Umbilical cord (tissue), 2 donors: ENCODE data around the gene HS2ST1. TPM values are rescaled to one million over a fixed set of nuclear protein-coding genes. Genes with fewer than 3 reads are reported as not detected.
"Not testable (repeated sequence)": the region's sequence is repeated elsewhere in the genome, so short reads cannot be mapped to it uniquely, and the experiment has no call there.

Experiments used
- DNase-seq: peaks from one replicate; pipeline ENCODE4 v3.0.0-alpha.2; 2015; ENCODE audit warnings: low spot score
- total RNA-seq: library from RNA; depleted of rRNA; stranded (reverse); fragments of >200 nt; gene quantifications from one replicate; pipeline ENCODE4 v1.2.3, GENCODE V29; 2014; ENCODE audit warnings: low replicate concordance; ENCODE audit not compliant: insufficient read depth

Gene HS2ST1
- total RNA-seq, 1 donor from 2014 or later = 18.8 TPM

DNA sequence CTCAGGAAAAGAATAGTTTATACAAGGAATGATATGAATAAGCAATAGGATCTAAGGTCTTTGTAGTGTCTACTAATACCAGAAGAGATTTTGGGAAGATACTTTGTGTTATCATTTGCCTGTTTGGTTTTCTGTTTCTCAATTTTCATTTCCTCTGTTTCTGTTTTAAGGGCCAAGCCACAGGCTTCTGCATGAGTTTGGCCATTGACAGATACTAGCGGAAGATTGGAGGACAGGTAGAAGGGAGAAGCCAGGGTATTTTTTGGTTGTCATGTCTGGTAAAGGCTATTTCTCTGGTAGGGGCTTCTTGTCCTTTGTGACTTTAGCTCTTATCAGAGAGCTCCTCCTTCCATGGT lies 51.4 kb downstream of the HS2ST1 start:
- no peak for DNase-seq

GRCh38 chr1:86970938-86971337 lies 56.5 kb downstream of the HS2ST1 start:
- no peak for DNase-seq

DNA sequence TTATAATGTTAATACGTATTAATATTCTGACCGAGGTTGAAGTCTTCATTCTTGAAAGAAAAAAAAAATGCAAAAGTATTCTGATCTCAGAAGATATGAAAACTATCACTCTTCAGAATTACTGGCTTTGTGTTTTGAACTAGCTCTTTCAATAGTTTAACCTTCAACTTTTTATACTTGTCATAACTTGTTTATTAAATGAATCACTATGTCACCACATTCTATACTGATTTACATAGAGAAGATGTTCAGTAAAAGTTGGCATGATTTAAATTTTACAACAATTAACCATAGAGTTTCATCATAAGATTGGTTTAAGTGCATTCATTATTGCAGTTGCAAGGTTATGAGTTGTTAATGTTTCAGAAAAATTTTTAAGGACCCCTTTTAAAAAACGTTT lies 57.3 kb downstream of the HS2ST1 start:
- DNase-seq = no peak

GRCh38 chr1:86972262-86972661 lies 57.8 kb downstream of the HS2ST1 start:
- DNase-seq = no peak

GRCh38 chr1:86975993-86976550 lies 61.6 kb downstream of the HS2ST1 start:
- peak; percentile 26 for DNase-seq

DNA sequence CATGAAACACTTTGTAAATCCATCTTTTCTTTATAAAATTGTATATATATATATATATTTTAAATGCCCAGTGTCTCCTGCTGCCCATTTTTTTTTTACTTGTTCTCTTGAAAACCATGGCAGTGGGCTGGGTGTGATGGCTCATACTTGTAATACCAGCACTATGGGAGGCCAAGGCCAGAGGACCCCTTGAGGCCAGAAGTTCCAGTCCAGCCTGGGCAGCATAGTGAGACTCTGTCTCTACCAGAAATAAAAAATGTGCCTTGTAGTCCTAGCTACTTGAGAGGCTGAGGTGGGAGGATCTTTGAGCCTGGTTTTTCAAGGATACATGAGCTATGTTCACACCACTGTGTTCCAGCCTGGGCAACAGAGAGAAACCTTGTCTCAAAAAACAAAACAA lies 62.2 kb downstream of the HS2ST1 start:
- no peak for DNase-seq

- no peak for DNase-seq
These were observed 67.2 kb downstream of the HS2ST1 start for GRCh38 chr1:86981482-86982213.

DNA sequence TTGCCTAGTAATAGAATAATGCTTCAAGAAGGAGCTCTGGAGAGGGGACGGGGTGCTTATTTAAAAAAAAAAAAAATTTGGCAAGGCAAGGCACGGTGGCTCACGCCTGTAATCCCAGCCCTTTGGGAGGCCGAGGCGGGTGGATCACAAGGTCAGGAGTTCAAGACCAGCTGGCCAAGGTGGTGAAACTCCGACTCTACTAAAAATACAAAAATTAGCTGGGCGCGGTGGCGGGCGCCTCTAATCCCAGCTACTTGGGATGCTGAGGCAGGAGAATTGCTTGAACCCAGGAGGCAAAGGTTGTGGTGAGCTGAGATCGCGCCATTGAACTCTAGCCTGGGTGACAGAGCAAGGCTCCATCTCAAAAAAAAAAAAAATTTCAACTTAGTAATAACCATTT lies 69.2 kb downstream of the HS2ST1 start:
- DNase-seq = not testable (repeated sequence)

DNA sequence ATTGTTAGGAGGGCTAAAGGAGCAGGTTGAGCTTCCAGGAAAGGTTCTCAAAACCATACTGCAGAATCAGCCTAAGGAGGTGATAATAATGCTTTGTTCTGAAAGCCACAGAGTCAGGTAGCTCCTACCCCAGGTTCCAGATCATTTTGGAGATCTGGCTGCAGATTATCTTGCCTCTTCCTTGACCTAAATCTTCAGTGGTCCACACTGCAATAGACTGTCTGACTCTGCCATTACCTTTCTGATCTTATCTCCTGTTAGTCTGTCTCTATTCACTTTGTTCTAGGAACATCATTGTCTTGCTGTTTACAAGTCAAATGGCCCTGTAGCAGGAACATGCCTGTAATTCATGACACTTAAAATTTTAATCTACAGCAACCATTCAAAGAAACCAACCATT lies 73.0 kb downstream of the HS2ST1 start:
- no peak for DNase-seq

DNA sequence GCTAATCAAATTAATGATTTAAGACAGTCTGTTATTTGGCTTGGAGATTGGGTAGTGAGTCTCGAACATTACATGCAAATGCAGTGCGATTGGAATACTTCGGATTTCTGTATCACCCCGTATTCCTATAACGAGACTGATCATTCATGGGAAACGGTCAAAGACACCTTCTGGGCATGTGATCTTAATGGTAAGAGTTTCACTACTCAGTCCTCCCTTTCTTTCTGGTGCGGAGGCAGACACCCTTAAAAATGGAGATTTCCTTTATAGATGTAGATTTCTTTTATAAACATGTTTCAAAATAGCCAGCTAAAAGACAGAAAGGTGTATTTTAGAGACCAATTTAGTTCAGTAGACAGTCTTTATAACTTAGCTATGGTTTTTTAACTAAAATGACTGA lies 74.4 kb downstream of the HS2ST1 start:
- no peak for DNase-seq

GRCh38 chr1:86989690-86990089 lies 75.3 kb downstream of the HS2ST1 start:
- DNase-seq = not testable (repeated sequence)

- DNase-seq = no peak
These were observed 76.4 kb downstream of the HS2ST1 start for GRCh38 chr1:86990826-86991225.

- no peak for DNase-seq
These were observed 77.2 kb downstream of the HS2ST1 start for GRCh38 chr1:86991549-86992186.

DNA sequence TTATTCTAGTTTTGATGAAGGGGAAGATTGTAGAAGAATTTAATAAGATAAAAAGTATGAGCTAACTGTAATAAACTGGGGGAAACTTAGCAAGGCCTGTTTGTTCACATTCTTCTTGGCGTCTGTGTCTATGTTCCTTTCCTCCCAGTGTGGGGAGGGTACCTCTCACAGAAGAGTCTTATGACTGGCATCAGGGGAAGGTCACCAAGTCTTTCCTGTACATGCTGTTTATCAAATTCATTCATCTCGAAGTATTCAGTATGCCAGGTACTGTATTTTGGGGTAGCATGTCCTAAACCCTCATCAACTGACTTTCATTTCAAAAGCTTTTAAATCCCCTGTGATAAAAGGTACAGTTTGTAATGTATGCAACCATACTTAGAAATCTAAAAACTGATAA lies 78.4 kb downstream of the HS2ST1 start:
- DNase-seq = peak; percentile 66

DNA sequence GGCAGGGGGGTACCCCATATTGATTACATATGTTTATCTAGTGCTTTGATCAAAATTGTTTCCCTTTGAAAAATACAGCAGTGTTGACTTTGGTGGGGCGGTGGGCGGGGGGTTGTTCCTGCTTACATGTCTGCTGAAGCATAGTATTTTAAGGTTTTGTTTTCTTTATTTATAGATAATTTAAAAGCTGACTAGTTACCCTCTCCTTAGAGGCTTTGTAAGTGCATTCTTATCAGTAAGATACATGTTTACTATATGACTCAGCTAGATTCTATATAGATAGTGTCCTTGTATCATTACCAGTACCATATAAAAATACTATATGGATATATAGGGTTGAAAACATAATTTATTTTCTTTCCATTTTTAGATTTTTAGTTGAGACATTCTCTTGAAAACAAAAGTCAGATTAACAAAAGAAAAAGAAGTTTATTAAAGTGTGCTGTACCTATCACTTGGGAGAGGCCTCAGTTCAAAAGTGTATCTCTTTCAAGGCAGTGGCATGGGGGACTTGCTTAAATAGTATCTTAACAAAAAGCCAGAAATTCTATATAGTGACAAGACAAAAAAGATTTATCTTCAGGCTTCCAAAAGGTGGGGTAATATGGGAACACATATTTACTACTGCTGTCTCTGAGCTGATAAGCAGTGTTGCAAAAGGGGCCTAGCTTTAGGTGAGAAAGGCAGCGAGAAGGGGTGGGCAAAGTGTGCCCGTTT lies 79.0 kb downstream of the HS2ST1 start:
- no peak for DNase-seq

DNA sequence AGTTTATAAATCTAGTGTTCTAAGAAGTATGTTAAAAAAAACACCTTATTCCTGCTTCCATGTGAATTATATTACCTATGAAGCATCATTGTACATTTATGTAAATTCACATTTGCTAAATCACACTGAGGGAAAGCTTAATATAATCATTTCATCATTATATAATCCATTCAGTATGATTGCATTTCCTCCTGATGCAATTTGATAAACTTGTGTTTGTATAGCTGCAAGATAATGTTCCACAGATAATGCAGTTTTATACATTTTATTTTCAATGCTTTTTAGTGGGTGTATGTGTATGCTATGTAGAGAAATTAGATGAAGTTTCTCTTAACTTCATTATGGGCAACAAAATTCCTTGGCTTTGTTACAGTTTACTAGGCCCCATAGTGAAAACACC lies 79.6 kb downstream of the HS2ST1 start:
- DNase-seq = no peak

DNA sequence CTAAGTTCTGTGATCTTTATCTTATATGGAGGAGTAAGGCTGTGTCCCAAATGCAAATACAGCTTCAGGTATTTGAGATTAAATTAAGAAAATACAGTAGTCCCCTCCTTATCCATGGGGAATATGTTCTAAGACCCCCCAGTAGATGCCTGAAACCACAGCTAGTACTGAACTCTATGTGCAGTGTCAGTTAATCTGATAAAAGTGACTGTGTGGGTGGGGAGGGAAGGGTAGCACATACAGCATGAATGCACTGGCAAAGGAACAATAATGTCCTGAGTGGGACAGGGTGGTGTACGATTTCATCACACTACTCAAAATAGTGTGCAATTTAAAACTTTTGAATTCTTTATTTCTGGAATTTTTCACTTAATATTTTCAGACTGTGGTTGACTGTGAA lies 83.1 kb downstream of the HS2ST1 start:
- DNase-seq = no peak

DNA sequence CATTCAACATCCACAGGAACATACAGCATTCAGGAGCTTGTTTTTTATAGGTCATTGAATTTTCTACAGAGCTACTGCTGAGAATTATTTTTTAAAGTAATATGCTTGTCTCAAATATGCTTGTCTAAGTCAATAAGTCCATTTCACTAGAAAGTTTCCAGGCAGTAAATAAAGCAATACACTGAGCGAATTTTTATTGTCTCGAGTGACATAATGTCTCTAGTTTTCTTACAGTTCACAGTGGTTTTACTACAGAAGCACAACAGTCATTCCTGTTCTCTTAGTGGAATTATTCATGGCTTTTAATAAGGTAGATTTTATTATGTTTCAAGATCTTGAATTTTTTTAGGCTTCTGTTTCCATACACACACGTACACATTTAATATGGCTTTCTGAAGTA lies 83.8 kb downstream of the HS2ST1 start:
- DNase-seq = no peak

DNA sequence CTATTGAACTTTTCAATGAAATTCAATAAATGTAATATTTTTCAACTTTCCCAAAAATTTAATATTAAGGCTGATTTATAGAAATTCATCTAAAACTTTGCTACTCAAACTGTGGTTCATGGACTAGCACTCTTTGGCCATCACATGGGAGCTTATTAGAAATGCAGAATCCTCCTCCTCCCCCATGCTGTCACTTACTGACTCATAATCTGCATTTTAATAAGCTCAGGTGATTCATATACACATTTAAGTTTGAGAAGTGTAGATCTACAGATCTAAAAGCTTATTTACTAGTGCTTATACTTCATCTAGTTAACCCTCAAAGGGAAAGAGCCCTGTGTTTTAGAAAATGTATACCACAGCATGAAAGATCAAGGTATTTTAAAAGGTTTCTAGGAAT lies 84.3 kb downstream of the HS2ST1 start:
- DNase-seq = no peak

DNA sequence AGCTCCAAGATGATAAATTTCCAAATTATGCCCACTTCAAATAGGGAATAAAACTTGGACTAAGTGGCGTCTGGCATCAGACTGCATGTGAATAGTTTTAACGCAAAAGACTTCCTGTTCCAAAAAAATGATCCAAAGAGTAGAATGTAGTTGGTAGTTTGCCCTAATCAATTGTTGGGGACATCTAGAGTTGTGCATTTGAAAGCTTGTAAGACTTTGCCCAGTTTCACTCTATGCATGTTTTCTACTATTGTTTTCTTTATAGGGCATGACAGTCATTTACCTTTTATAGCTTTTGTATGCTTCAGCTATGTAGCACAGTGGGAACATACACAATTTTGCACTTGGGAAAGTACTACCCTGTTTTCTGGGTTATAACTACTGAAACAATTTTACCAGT lies 86.0 kb downstream of the HS2ST1 start:
- no peak for DNase-seq

DNA sequence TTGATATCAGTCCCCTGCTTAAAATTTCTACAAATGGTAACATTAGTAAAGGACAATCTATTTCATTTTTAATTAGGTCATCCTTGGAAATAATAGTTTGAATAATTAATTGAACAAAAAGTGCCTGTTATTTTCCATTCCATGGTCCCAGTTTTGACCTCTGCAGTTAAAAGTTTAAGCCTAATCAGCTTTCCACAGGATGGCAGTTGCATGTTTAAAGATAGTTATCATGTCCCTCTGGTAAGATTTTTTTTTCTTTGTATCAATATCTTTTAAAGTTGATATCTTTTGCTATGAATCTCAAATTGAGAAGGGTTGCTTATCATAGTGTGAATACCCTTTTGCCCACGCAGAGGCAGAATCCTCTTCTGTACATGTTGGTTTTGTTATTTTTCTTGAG lies 90.4 kb downstream of the HS2ST1 start:
- no peak for DNase-seq

DNA sequence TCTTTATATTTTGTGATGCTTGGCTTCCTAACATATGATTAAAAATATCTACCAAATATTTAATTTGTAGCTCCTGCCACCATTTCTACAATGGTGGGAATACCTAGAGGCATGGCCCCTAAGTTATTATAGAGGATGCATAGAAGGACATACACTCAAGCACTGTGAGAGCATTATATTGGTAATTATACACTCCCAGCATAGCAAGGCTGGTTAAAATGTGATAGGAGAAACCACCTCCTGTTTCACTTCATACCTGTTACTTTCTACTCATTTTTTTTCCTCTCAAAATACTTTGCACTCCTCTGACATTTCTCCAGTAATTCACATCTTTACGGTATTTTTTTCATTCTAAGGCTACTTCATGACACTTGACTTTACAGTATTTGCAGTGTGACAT lies 92.9 kb downstream of the HS2ST1 start:
- no peak for DNase-seq

- DNase-seq = not testable (repeated sequence)
These were observed 99.0 kb downstream of the HS2ST1 start for GRCh38 chr1:87013385-87013784.
